EH (cell line): ENCODE results near the gene ARFGEF3.
"Not testable (repeated sequence)": the region's sequence is repeated elsewhere in the genome, so short reads cannot be mapped to it uniquely, and the experiment has no call there.

ENCODE experiments used
- DNase-seq: peaks from one replicate; pipeline ENCODE4 v3.0.0-alpha.2; 2015; ENCODE audit warnings: low read depth

The ARFGEF3 gene

DNA sequence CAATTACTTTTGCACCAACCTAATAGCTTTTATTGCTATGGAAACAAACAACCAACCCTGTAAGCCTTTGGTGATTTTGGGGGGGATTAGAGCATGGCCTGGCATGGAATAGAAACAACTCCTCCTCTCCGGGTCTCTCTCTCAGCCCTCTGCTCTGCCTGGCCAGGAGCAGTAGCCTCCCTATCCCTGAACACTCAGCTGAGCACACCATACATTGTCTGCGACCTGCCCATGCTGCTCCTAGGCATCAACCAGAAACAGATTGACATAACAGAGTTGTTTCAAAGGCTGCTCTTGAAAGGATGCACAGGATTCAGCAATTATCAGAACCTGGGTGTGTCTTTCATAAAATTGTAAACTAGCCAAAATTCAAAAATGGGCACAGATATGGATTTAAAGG is 186.1 kb downstream of the ARFGEF3 start:
- no peak for DNase-seq

- peak; percentile 23 for DNase-seq
These were observed 188.2 kb downstream of the ARFGEF3 start for GRCh38 chr6:138349891-138350290.

GRCh38 chr6:138357928-138358327 is 196.2 kb downstream of the ARFGEF3 start:
- no peak for DNase-seq

DNA sequence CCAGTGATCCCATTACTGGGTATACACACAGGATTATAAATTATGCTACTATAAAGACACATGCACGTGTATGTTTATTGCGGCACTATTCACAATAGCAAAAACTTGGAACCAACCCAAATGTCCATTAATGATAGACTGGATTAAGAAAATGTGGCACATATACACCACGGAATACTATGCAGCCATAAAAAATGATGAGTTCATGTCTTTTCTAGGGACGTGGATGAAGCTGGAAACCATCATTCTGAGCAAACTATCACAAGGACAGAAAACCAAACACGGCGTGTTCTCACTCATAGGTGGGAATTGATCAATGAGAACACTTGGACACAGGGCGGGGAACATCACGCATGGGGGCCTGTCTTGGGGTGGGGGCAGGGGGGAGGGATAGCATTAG is 206.9 kb downstream of the ARFGEF3 start:
- not testable (repeated sequence) for DNase-seq

GRCh38 chr6:138370631-138371451 is 209.1 kb downstream of the ARFGEF3 start:
- no peak for DNase-seq

GRCh38 chr6:138371452-138371711 is 209.6 kb downstream of the ARFGEF3 start:
- no peak for DNase-seq

DNA sequence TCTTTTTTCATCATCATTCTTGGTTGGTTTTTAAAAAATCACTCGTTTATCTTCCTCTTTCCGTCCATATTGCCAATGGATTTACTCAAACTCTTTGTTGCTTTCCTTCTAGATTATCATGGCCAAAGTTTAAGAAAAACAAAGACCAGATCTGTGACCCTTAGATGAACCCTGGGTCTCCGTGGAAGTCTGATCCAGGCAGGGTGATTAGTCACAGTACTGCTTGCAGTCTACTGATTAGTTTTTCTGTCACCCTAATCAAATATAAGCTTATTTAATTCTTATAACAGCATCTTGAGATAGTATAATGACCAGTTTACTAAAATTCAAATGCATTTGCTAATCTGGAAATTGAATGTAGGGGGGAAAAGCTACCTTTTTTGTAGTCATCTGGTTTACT is 210.0 kb downstream of the ARFGEF3 start:
- DNase-seq = peak; percentile 7

- no peak for DNase-seq
These were observed 211.1 kb downstream of the ARFGEF3 start for GRCh38 chr6:138372711-138373463.

- no peak for DNase-seq
These were observed 212.5 kb downstream of the ARFGEF3 start for GRCh38 chr6:138374230-138374629.

GRCh38 chr6:138374815-138375214 is 213.1 kb downstream of the ARFGEF3 start:
- no peak for DNase-seq

- no peak for DNase-seq
These were observed 215.3 kb downstream of the ARFGEF3 start for GRCh38 chr6:138377042-138377441.

- no peak for DNase-seq
These were observed 216.1 kb downstream of the ARFGEF3 start, which contains the start of gene SMIM28 for GRCh38 chr6:138377844-138378243. TSS of gene SMIM28 (plus strand) at chr6:138377905. CDS start at chr6:138378073, 168 bp downstream.

GRCh38 chr6:138378463-138378862 is 216.7 kb downstream of the ARFGEF3 start:
- no peak for DNase-seq

- DNase-seq = peak; percentile 6
These were observed 220.9 kb downstream of the ARFGEF3 start for GRCh38 chr6:138382498-138383265.

DNA sequence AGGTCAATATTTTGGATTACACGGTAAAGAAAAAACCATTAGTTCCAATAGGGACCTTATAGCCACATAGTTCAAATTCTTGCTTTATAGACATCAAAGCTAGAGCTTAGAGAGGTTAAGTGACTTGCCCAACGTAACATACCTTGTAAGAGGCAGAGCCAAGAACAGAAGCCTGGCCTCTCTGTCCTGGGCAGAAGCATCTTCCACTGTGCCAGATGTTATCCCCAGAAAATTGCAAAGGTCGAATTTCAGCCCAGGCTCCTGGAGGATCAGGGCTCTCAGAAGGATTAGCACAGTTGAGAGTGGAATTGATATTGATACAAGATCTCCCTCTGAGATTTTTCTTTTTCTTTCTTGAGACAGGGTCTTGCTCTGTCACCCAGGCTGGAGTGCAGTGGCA is 222.0 kb downstream of the ARFGEF3 start:
- DNase-seq = no peak

DNA sequence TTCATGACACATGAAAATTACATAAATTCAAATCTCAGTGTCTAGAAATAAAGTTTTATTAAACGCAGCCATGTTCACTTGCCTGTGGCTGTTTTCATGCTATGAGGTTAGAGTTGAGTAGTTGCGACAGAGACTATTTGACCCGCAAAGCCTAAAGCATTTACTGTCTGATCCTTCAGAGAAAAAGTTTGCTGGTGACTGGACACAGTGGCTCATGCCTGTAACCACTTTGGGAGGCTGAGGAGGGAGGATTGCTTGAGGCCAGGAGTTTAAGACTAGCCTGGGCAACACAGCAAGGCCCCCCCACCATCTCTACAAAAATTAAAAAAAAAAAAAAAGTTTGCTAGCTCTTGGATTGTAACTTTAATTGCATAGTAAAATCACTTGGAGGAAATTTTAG is 225.2 kb downstream of the ARFGEF3 start:
- no peak for DNase-seq

DNA sequence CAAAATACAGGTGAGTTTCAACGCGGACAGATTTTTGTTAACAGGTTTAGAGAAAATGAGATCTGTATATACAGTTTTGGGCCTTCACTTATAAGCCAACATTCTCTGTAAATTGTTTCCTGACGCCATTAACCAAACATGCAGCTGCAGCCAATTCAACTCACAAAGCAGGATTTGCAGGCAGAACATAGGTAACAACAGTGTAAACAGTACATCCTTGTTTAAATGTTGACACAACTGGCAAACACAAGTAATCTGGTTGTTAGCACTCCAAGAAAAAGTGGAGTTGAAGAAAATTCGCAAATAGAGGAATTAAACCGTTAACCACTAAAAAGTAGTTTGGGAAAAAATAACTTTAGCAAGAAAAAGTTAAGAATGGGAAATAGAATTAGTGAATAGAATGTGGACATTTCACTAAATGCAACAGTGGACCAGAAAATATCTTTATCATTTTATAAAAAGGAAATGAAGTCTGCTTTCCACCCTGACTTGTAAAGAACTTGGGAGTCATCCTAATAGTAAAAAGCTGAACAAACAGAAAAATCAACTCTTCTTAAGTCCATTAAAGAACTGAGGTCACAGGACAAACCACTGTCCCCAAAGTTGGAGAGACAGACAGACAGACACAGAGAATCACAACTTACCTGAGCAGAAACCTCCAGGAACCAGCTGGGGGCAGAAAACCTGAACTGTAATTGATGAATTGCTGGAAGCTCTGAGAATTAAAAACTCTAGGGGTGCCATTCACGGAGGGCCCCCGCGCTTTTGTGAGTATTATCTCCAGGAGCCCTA is 226.0 kb downstream of the ARFGEF3 start:
- no peak for DNase-seq

- no peak for DNase-seq
These were observed 227.8 kb downstream of the ARFGEF3 start for GRCh38 chr6:138389551-138389950.
